SU-DHL-6 (cell line): ENCODE data around the gene PKD2.

Experiments used
- H2AFZ ChIP-seq: fragments of 200-600 bp; sonication (generic); 2 replicates; pipeline ENCODE4 v1.6.1; 2014; ENCODE audit warnings: low read depth, mild to moderate bottlenecking, moderate library complexity, mixed read lengths, antibody characterized with exemption, low read length; ENCODE audit not compliant: severe bottlenecking
- H3F3A ChIP-seq: fragments of 200-600 bp; shearing (Covaris generic); 2 replicates; pipeline ENCODE4 v1.6.0; 2016; ENCODE audit warnings: antibody characterized with exemption, mild to moderate bottlenecking; ENCODE audit not compliant: insufficient read depth
- H3K27ac ChIP-seq: fragments of 200-600 bp; sonication (generic); 2 replicates; pipeline ENCODE4 v1.5.1; 2016; ENCODE audit warnings: low read depth, mild to moderate bottlenecking, low read length, moderate library complexity, mixed read lengths
- H3K27me3 ChIP-seq: fragments of 200-600 bp; sonication (generic), shearing (Covaris generic); 2 replicates; pipeline ENCODE4 v1.6.0; 2014; ENCODE audit warnings: mild to moderate bottlenecking, low read length
- H3K36me3 ChIP-seq: fragments of 200-600 bp; sonication (generic); 2 replicates; pipeline ENCODE4 v1.6.1; 2014; ENCODE audit warnings: mild to moderate bottlenecking, low read length, mixed read lengths
- H3K4me2 ChIP-seq: fragments of 300-600, 200-600 bp; shearing (Covaris generic), sonication (generic); 2 replicates; pipeline ENCODE4 v1.6.0; 2014; ENCODE audit warnings: low read length, low read depth, mild to moderate bottlenecking; ENCODE audit not compliant: poor library complexity, severe bottlenecking
- H3K4me3 ChIP-seq: fragments of 200-600 bp; sonication (generic); 2 replicates; pipeline ENCODE4 v1.5.1; 2014; ENCODE audit warnings: antibody characterized with exemption, low read length, mild to moderate bottlenecking, mixed read lengths; ENCODE audit not compliant: insufficient read depth, poor library complexity, severe bottlenecking
- H3K79me2 ChIP-seq: fragments of 200-600 bp; sonication (generic); 2 replicates; pipeline ENCODE4 v1.6.1; 2014; ENCODE audit warnings: mild to moderate bottlenecking, low read length, moderate library complexity; ENCODE audit not compliant: insufficient read depth
- H3K9ac ChIP-seq: fragments of 200-600 bp; sonication (generic); 2 replicates; pipeline ENCODE4 v1.7.0; 2014; ENCODE audit warnings: mild to moderate bottlenecking, low read length
- H3K9me2 ChIP-seq: fragments of 200-600 bp; sonication (generic); replicated peaks from 2 replicates; pipeline ENCODE4 v1.6.1; 2014; ENCODE audit warnings: low read length; ENCODE audit not compliant: insufficient read depth
- H3K9me3 ChIP-seq: fragments of 200-600 bp; sonication (generic); 2 replicates; pipeline ENCODE4 v1.6.1; 2014; ENCODE audit warnings: low read length, mixed read lengths; ENCODE audit not compliant: insufficient read depth
- H4K20me1 ChIP-seq: fragments of 200-600 bp; sonication (generic); 2 replicates; pipeline ENCODE4 v1.6.1; 2014; ENCODE audit warnings: low read depth, mild to moderate bottlenecking, antibody characterized with exemption, low read length, moderate library complexity, mixed read lengths
- EZH2phosphoT487 ChIP-seq: fragments of 200-600 bp; sonication (generic), shearing (Covaris generic); conservative IDR thresholded peaks from 2 replicates; pipeline ENCODE4 v1.6.1; 2018; ENCODE audit warnings: mild to moderate bottlenecking, antibody characterized with exemption, low read length, moderate library complexity, mixed read lengths
- TF ChIP-seq, protein P1 (sequence below): fragments of 200-600 bp; sonication (generic); IDR thresholded peaks from one replicate; pipeline ENCODE4 v1.5.1; 2017; ENCODE audit warnings: antibody characterized with exemption, mild to moderate bottlenecking, low read length, moderate library complexity; ENCODE audit not compliant: insufficient read depth, poor library complexity, severe bottlenecking

PKD2 gene

GRCh38 chr4:88054229-88054628 is 46.8 kb downstream of the PKD2 start:
- Histone ChIP-seq H3K4me3 (no peak overlapping the region), H3K79me2 (no peaks in the 10 kb centered on the region), H4K20me1 (no peaks in the 10 kb centered on the region), H2AFZ (no peak overlapping the region), H3K27ac (no peak overlapping the region), H3K36me3 (no peaks in the 10 kb centered on the region), H3K9me3 (no peaks in the 10 kb centered on the region), H3K4me2 (no peak overlapping the region), H3F3A (no peaks in the 10 kb centered on the region), H3K27me3 (no peaks in the 10 kb centered on the region), H3K9ac (no peak overlapping the region), H3K9me2 (no peaks in the 10 kb centered on the region)
- TF ChIP-seq EZH2phosphoT487, result no peak
- TF ChIP-seq, protein P1, sequence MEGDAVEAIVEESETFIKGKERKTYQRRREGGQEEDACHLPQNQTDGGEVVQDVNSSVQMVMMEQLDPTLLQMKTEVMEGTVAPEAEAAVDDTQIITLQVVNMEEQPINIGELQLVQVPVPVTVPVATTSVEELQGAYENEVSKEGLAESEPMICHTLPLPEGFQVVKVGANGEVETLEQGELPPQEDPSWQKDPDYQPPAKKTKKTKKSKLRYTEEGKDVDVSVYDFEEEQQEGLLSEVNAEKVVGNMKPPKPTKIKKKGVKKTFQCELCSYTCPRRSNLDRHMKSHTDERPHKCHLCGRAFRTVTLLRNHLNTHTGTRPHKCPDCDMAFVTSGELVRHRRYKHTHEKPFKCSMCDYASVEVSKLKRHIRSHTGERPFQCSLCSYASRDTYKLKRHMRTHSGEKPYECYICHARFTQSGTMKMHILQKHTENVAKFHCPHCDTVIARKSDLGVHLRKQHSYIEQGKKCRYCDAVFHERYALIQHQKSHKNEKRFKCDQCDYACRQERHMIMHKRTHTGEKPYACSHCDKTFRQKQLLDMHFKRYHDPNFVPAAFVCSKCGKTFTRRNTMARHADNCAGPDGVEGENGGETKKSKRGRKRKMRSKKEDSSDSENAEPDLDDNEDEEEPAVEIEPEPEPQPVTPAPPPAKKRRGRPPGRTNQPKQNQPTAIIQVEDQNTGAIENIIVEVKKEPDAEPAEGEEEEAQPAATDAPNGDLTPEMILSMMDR, result no peak

- no peaks in the 10 kb centered on the region for H3K36me3 ChIP-seq
- H3K9me3 ChIP-seq, result no peaks in the 10 kb centered on the region
- H3K4me3 ChIP-seq, result no peak overlapping the region
- H3K27me3 ChIP-seq, result no peaks in the 10 kb centered on the region
- H3K9me2 ChIP-seq, result no peaks in the 10 kb centered on the region
- no peak overlapping the region for H3K9ac ChIP-seq
- no peaks in the 10 kb centered on the region for H3F3A ChIP-seq
- H3K27ac ChIP-seq, result no peak overlapping the region
- H2AFZ ChIP-seq, result no peak overlapping the region
- H4K20me1 ChIP-seq, result no peaks in the 10 kb centered on the region
- no peak overlapping the region for H3K4me2 ChIP-seq
- TF ChIP-seq EZH2phosphoT487, result no peak
- TF ChIP-seq, protein P1, result no peak
- no peaks in the 10 kb centered on the region for H3K79me2 ChIP-seq
Observed at GRCh38 chr4:88054901-88055300, 47.5 kb downstream of the PKD2 start.

DNA sequence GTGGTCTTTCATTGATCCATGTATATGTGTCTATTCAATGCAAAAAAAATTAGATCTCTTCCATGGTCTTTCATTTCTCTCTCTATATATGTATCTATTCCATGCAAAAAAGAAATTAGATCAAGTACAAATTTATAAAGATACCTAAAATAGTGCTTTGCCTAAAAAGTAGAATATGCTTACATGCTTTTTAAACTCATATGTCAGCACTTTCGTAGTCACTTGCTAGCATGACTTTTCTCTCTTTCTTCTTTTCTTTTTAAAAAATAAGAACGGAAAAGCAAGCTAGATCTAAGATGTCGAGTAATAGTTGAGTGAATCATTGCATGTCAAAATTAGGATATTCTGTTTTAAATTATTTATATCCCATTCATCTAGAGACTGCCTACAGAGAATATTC is 50.9 kb downstream of the PKD2 start:
- no peak for TF ChIP-seq EZH2phosphoT487
- TF ChIP-seq, protein P1, result no peak
- H3K36me3 ChIP-seq, result no peaks in the 10 kb centered on the region
- H3K79me2 ChIP-seq, result no peaks in the 10 kb centered on the region
- no peaks in the 10 kb centered on the region for H3K27me3 ChIP-seq
- no peaks in the 10 kb centered on the region for H3F3A ChIP-seq
- no peak overlapping the region for H2AFZ ChIP-seq
- H3K4me3 ChIP-seq, result no peak overlapping the region
- H3K9me3 ChIP-seq, result no peaks in the 10 kb centered on the region
- H3K9ac ChIP-seq, result no peak overlapping the region
- H3K9me2 ChIP-seq, result no peaks in the 10 kb centered on the region
- no peak overlapping the region for H3K27ac ChIP-seq
- no peaks in the 10 kb centered on the region for H4K20me1 ChIP-seq
- no peak overlapping the region for H3K4me2 ChIP-seq

DNA sequence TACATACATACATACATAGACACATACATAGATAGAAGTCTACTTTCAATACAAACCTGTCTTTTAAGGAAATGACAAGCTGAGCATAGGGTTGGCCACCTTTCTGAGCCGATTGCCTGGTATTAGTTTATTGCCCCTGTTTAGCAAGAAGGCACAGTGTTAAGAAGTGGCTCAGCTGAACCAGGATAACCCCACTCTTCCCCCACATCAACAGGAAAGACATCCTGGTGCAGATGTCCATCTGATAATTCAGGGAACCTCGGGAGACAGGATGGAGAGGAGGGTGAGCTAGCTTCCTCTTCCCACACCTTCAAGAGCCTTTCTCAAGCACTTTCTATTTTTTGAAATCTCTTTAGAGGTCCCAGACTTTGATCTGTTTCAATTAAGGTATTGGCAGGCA is 52.3 kb downstream of the PKD2 start:
- Histone ChIP-seq H3K9me3 (no peaks in the 10 kb centered on the region), H3K9ac (no peak overlapping the region), H3K9me2 (no peaks in the 10 kb centered on the region), H4K20me1 (no peaks in the 10 kb centered on the region), H3K27me3 (no peaks in the 10 kb centered on the region), H3K4me3 (no peak overlapping the region), H3F3A (no peaks in the 10 kb centered on the region), H2AFZ (no peak overlapping the region), H3K36me3 (no peaks in the 10 kb centered on the region), H3K27ac (no peak overlapping the region), H3K4me2 (no peak overlapping the region), H3K79me2 (no peaks in the 10 kb centered on the region)
- no peak for TF ChIP-seq EZH2phosphoT487
- TF ChIP-seq, protein P1, result no peak
